ENCODE measurements around the gene MTO1. TPM values are rescaled to one million over a fixed set of nuclear protein-coding genes. Genes with fewer than 3 reads are reported as not detected.
"Not testable (repeated sequence)": the region's sequence is repeated elsewhere in the genome, so short reads cannot be mapped to it uniquely, and the experiment has no call there.

Gene MTO1
- total and polyA plus RNA-seq, 4 donors = 18.3 to 31.4 (median 22.6) TPM

GRCh38 chr6:73547036-73547435 lies 85.5 kb downstream of the MTO1 start:
- no CpG with 5 or more reads among the region's 1 CpG for WGBS (ENCODE audit: insufficient coverage)
- no peaks in the 10 kb centered on the region for H3K27me3 ChIP-seq (ENCODE audit: control insufficient read depth, insufficient read depth, low read length)
- no peak overlapping the region for H3K27ac ChIP-seq (ENCODE audit: low read depth, low read length)
- H3K36me3 ChIP-seq (ENCODE audit: control insufficient read depth, insufficient read depth, low read length) = no peaks in the 10 kb centered on the region
- no peak overlapping the region for H3K4me3 ChIP-seq (ENCODE audit: low read depth, low read length)
- DNase-seq (ENCODE audit: low read depth in 4 of 6, low spot score in 6 of 6) = no peak
- no peaks in the 10 kb centered on the region for H3K9me3 ChIP-seq (ENCODE audit: control insufficient read depth, insufficient read depth, low read length)
- H3K4me1 ChIP-seq (ENCODE audit: control insufficient read depth, insufficient read depth, low read length) = no peaks in the 10 kb centered on the region

GRCh38 chr6:73548458-73549446 lies 87.2 kb downstream of the MTO1 start:
- 87% methylated on average over 4 of the region's 12 CpGs for WGBS (ENCODE audit: insufficient coverage)
- Histone ChIP-seq H3K9me3 (ENCODE audit: control insufficient read depth, insufficient read depth, low read length) (no peaks in the 10 kb centered on the region), H3K4me1 (ENCODE audit: control insufficient read depth, insufficient read depth, low read length) (no peaks in the 10 kb centered on the region), H3K27ac (ENCODE audit: low read depth, low read length) (no peak overlapping the region), H3K4me3 (ENCODE audit: low read depth, low read length) (no peak overlapping the region), H3K27me3 (ENCODE audit: control insufficient read depth, insufficient read depth, low read length) (no peaks in the 10 kb centered on the region), H3K36me3 (ENCODE audit: control insufficient read depth, insufficient read depth, low read length) (no peaks in the 10 kb centered on the region)
- no peak for DNase-seq (ENCODE audit: low read depth in 4 of 6, low spot score in 6 of 6)

GRCh38 chr6:73551115-73551514 lies 89.6 kb downstream of the MTO1 start:
- not testable (repeated sequence) for H3K27me3 ChIP-seq (ENCODE audit: control insufficient read depth, insufficient read depth, low read length); H3K4me3 ChIP-seq (ENCODE audit: low read depth, low read length); H3K36me3 ChIP-seq (ENCODE audit: control insufficient read depth, insufficient read depth, low read length); H3K9me3 ChIP-seq (ENCODE audit: control insufficient read depth, insufficient read depth, low read length); DNase-seq (ENCODE audit: low read depth in 4 of 6, low spot score in 6 of 6); H3K4me1 ChIP-seq (ENCODE audit: control insufficient read depth, insufficient read depth, low read length); H3K27ac ChIP-seq (ENCODE audit: low read depth, low read length)
- WGBS (ENCODE audit: insufficient coverage) = no CpG with 5 or more reads among the region's 4 CpGs

DNA sequence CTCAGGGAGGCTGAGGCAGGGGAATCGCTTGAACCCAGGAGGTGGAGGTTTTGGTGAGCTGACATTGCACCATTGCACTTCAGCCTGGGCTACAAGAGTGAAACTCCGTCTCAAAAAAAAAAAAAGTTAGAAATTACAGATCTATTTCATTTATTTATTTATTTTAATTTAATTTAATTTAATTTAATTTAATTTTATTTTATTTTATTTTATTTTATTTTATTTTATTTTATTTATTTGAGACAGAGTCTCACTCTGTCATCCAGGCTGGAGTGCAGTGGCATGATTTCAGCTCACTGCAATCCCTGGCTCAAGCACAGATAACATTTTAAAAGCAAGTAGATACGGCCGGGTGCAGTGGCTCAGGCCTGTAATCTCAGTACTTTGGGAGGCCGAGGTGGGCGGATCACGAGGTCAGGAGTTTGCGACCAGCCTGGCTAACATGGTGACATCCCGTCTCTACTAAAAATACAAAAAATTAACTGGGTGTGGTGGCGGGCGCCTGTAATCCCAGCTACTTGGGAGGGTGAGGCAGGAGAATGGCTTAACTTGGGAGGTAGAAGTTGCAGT lies 93.9 kb downstream of the MTO1 start:
- 100% methylated on average over 2 of the region's 11 CpGs for WGBS (ENCODE audit: insufficient coverage)
- not testable (repeated sequence) for H3K9me3 ChIP-seq (ENCODE audit: control insufficient read depth, insufficient read depth, low read length)

GRCh38 chr6:73556836-73557235 lies 95.3 kb downstream of the MTO1 start:
- WGBS (ENCODE audit: insufficient coverage) = 0% methylated on average over 1 of the region's 1 CpG
- Histone ChIP-seq H3K27ac (ENCODE audit: low read depth, low read length) (peak overlapping the region; percentile 78), H3K4me3 (ENCODE audit: low read depth, low read length) (no peak overlapping the region), H3K27me3 (ENCODE audit: control insufficient read depth, insufficient read depth, low read length) (no peaks in the 10 kb centered on the region), H3K4me1 (ENCODE audit: control insufficient read depth, insufficient read depth, low read length) (peaks cover 14% of the 10 kb centered on the region), H3K36me3 (ENCODE audit: control insufficient read depth, insufficient read depth, low read length) (no peaks in the 10 kb centered on the region), H3K9me3 (ENCODE audit: control insufficient read depth, insufficient read depth, low read length) (no peaks in the 10 kb centered on the region)
- peak in 3 of 6 donors; percentile 12 to 68 (median 65) for DNase-seq (ENCODE audit: low read depth in 4 of 6, low spot score in 6 of 6)

More for the DNA sequence above, 93.9 kb downstream of the MTO1 start:
- peak overlapping the region; percentile 67 for H3K27ac ChIP-seq (ENCODE audit: low read depth, low read length)
- DNase-seq (ENCODE audit: low read depth in 4 of 6, low spot score in 6 of 6); H3K4me3 ChIP-seq (ENCODE audit: low read depth, low read length); H3K27me3 ChIP-seq (ENCODE audit: control insufficient read depth, insufficient read depth, low read length); H3K36me3 ChIP-seq (ENCODE audit: control insufficient read depth, insufficient read depth, low read length): not testable (repeated sequence)
- peaks cover 14% of the 10 kb centered on the region for H3K4me1 ChIP-seq (ENCODE audit: control insufficient read depth, insufficient read depth, low read length)

Small RNAs within 50 kb of the gene (small RNA-seq; reads per million reads assigned to genes)
- gene AL603910.2 (ENCODE audit: low replicate concordance) (not detected), gene RN7SL827P (ENCODE audit: low replicate concordance) (not detected), gene RNU6-975P (ENCODE audit: low replicate concordance) (not detected)

Other genes starting within 250 kb of the MTO1 start
- gene KHDC1L, start 236.2 kb upstream of the MTO1 start, total RNA-seq = under 1 TPM in 1 of 2 donors, not detected in 1; 0.83 TPM
- 1 to 10 TPM; 1.6 to 2.0 TPM for gene KHDC1L, start 236.2 kb upstream of the MTO1 start, polyA plus RNA-seq (ENCODE audit: insufficient read length in 2 of 2)
- 1 to 10 TPM; 5.0 to 7.2 TPM for gene KHDC1, start 198.5 kb upstream of the MTO1 start, total RNA-seq
- 10 to 100 TPM; 17.7 to 19.4 TPM for gene KHDC1, start 198.5 kb upstream of the MTO1 start, polyA plus RNA-seq (ENCODE audit: insufficient read length in 2 of 2)
- gene DPPA5, start 107.5 kb upstream of the MTO1 start, total RNA-seq = not detected
- not detected for gene DPPA5, start 107.5 kb upstream of the MTO1 start, polyA plus RNA-seq (ENCODE audit: insufficient read length in 2 of 2)
- gene KHDC3L, start 99.1 kb upstream of the MTO1 start, total RNA-seq = under 1 TPM in 1 of 2 donors, not detected in 1; 0.17 TPM
- under 1 TPM; 0.53 to 0.59 TPM for gene KHDC3L, start 99.1 kb upstream of the MTO1 start, polyA plus RNA-seq (ENCODE audit: insufficient read length in 2 of 2)
- under 1 TPM in 1 of 2 donors, not detected in 1; 0.11 TPM for gene OOEP, start 91.8 kb upstream of the MTO1 start, total RNA-seq
- not detected for gene OOEP, start 91.8 kb upstream of the MTO1 start, polyA plus RNA-seq (ENCODE audit: insufficient read length in 2 of 2)
- 1 to 10 TPM in 1 of 2 donors, under 1 TPM in 1; 0.59 to 1.5 TPM for gene DDX43, start 66.9 kb upstream of the MTO1 start, total RNA-seq
- under 1 TPM; 0.65 to 0.99 TPM for gene DDX43, start 66.9 kb upstream of the MTO1 start, polyA plus RNA-seq (ENCODE audit: insufficient read length in 2 of 2)
- 1 to 10 TPM; 5.1 to 7.4 TPM for gene CGAS, start 9.4 kb upstream of the MTO1 start, total RNA-seq
- gene CGAS, start 9.4 kb upstream of the MTO1 start, polyA plus RNA-seq (ENCODE audit: insufficient read length in 2 of 2) = 1 to 10 TPM; 2.3 to 3.4 TPM
- gene EEF1A1, start 59.3 kb downstream of the MTO1 start, total RNA-seq = over 10,000 TPM; 11,648 to 18,703 TPM
- 1,000 to 10,000 TPM; 8,316 to 9,435 TPM for gene EEF1A1, start 59.3 kb downstream of the MTO1 start, polyA plus RNA-seq (ENCODE audit: insufficient read length in 2 of 2)
- gene SLC17A5, start 192.3 kb downstream of the MTO1 start, total RNA-seq = 10 to 100 TPM; 19.0 to 33.4 TPM
- gene SLC17A5, start 192.3 kb downstream of the MTO1 start, polyA plus RNA-seq (ENCODE audit: insufficient read length in 2 of 2) = 10 to 100 TPM; 12.5 to 13.1 TPM
- gene CD109, start 234.5 kb downstream of the MTO1 start, total RNA-seq = 10 to 100 TPM; 11.5 to 14.7 TPM
- 1 to 10 TPM; 4.1 to 6.4 TPM for gene CD109, start 234.5 kb downstream of the MTO1 start, polyA plus RNA-seq (ENCODE audit: insufficient read length in 2 of 2)

Measured in spinal cord (tissue), 10 donors.